ENCODE results near the gene MYO15A. TPM values are rescaled to one million over a fixed set of nuclear protein-coding genes. Genes with fewer than 3 reads are reported as not detected.

The MYO15A gene
- polyA plus RNA-seq, 3 donors, result 0.31 to 4.4 (median 0.56) TPM

DNA sequence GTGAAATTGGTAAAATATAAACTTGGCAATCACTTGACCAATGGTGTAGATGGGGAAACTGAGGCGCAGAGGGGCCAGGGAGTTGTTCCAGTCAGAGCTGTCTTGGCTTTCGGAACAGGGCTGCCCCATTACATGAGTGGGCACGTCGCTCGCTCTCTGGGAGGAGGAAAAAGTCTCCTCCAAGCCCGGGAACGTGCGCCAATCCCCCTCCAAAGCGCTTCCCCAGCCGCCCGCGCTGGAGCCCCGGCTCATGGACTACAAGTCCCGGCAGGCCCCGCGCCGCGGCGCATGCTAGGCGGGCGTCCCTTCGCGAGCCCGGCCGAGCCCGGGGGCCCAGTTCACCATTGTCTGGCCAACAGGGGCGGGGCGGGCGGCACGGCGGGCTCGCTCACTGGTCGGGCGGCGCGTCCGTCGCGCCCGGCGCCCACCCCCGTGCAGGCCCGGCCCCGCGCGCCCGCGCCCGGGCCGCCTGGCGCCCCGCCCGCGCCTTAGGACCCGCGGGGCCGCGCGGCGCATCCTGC is 116.6 kb downstream of the MYO15A start, which contains the start of gene LLGL1:
Gene LLGL1, plus strand, starts transcription at position 515 of the 521 bp plus-strand sequence. CDS start 48 bp downstream, outside the sequence.
- H3K4me2 ChIP-seq (replicated peaks; ENCODE audit: extremely low read depth, low read length, poor library complexity, severe bottlenecking), result peak within 1 kb of the TSS; percentile 92
- peak; percentile 91 to 94 (median 91) for DNase-seq
- Mint-ChIP-seq H3K36me3 (no peaks in the 10 kb centered on the region), H3K9me3 (peaks cover 0 to 2% (median 0%) of the 10 kb centered on the region in 7 donors), H3K27me3 (ENCODE audit: low read depth in 3 of 3) (peaks cover 3 to 9% (median 5%) of the 10 kb centered on the region in 3 donors), H3K4me3 (peak within 1 kb of the TSS; percentile 91 to 99), H3K27ac (peak within 1 kb of the TSS; percentile 6 to 93 (median 69)), H3K4me1 (peaks cover 23% of the 10 kb centered on the region)
- intact Hi-C loops (cut with micrococcal nuclease), result no loop called here
- H3K9me3 ChIP-seq (replicated peaks in 1 of 2; ENCODE audit: control insufficient read depth in 1 of 2, insufficient read depth in 1 of 2, low read length in 2 of 2), result no peaks in the 10 kb centered on the region
- H3K36me3 ChIP-seq (replicated peaks in 1 of 2; ENCODE audit: control insufficient read depth in 1 of 2, insufficient read depth in 2 of 2, low read length in 2 of 2), result no peaks in the 10 kb centered on the region
- peak within 1 kb of the TSS; percentile 92 for H2AFZ ChIP-seq (ENCODE audit: insufficient read depth, low read depth, low read length, poor library complexity, severe bottlenecking)
- H3K27me3 ChIP-seq (ENCODE audit: control insufficient read depth in 2 of 2, insufficient read depth in 2 of 2, low read length in 2 of 2), result no peaks in the 10 kb centered on the region
- peaks cover 13 to 17% of the 10 kb centered on the region in 2 donors for H3K4me1 ChIP-seq (ENCODE audit: control insufficient read depth in 1 of 2, insufficient read depth in 2 of 2, low read length in 2 of 2)
- TF ChIP-seq, protein P1, sequence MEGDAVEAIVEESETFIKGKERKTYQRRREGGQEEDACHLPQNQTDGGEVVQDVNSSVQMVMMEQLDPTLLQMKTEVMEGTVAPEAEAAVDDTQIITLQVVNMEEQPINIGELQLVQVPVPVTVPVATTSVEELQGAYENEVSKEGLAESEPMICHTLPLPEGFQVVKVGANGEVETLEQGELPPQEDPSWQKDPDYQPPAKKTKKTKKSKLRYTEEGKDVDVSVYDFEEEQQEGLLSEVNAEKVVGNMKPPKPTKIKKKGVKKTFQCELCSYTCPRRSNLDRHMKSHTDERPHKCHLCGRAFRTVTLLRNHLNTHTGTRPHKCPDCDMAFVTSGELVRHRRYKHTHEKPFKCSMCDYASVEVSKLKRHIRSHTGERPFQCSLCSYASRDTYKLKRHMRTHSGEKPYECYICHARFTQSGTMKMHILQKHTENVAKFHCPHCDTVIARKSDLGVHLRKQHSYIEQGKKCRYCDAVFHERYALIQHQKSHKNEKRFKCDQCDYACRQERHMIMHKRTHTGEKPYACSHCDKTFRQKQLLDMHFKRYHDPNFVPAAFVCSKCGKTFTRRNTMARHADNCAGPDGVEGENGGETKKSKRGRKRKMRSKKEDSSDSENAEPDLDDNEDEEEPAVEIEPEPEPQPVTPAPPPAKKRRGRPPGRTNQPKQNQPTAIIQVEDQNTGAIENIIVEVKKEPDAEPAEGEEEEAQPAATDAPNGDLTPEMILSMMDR (IDR thresholded peaks at IDR 0.05), result no peak
- peak within 1 kb of the TSS; percentile 65 for H3K9ac ChIP-seq (ENCODE audit: insufficient read depth, low read length, poor library complexity, severe bottlenecking)
- peak within 1 kb of the TSS; percentile 12 to 53 for H3K27ac ChIP-seq (ENCODE audit: low read depth in 1 of 2, low read length in 2 of 2)
- peaks cover 3% of the 10 kb centered on the region for H4K20me1 ChIP-seq (ENCODE audit: insufficient read depth, low read length)
- under 1% methylated on average over 60 of the region's 60 CpGs for WGBS (ENCODE audit: insufficient coverage)
- peak within 1 kb of the TSS; percentile 47 to 86 (median 64) for H3K4me3 ChIP-seq (replicated peaks in 1 of 3; ENCODE audit: low read depth in 2 of 3, low read length in 3 of 3)
- no peaks in the 10 kb centered on the region for H3K79me2 ChIP-seq (ENCODE audit: insufficient read depth, low read length)

DNA sequence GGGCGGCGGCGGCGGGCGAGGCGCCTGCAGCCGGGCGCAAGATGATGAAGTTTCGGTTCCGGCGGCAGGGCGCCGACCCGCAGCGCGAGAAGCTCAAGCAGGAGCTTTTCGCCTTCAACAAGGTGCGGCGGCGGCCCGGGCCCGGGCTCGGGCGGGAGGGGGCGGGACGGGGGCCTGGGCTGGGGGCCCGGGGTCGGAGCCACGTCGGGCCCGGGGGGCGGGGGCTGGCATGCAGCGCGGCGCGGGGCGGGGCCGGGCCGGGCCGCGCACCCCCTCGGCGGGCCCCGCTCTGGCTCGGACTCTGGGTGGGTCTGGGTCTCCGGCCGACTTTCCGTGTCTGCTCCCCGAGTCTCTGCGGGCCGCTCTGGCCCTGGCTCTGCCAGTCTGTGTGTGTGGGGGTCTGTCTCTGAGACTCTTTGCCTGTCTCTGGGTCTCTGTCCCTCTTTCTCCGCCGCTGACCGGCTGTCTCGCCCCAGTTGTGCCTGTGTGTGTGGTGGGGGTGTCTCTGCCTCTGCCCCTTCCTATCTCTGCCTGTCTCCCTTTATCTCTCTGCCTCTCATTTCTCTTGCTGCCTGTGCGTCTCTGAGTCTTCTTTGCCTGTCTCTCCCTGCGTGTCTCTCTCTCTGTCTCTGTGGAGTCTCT is 117.2 kb downstream of the MYO15A start:
- peaks cover 0 to 2% (median 0%) of the 10 kb centered on the region in 7 donors for H3K9me3 Mint-ChIP-seq
- peak overlapping the region; percentile 92 for H2AFZ ChIP-seq (ENCODE audit: insufficient read depth, low read depth, low read length, poor library complexity, severe bottlenecking)
- no peak for DNase-seq
- H3K4me2 ChIP-seq (replicated peaks; ENCODE audit: extremely low read depth, low read length, poor library complexity, severe bottlenecking), result peak overlapping the region; percentile 92
- H3K27ac ChIP-seq (ENCODE audit: low read depth in 1 of 2, low read length in 2 of 2), result peak overlapping the region; percentile 12 to 53
- peaks cover 3% of the 10 kb centered on the region for H4K20me1 ChIP-seq (ENCODE audit: insufficient read depth, low read length)
- under 1% methylated on average over 49 of the region's 57 CpGs for WGBS (ENCODE audit: insufficient coverage)
- H3K27me3 Mint-ChIP-seq (ENCODE audit: low read depth in 3 of 3), result peaks cover 3 to 9% (median 5%) of the 10 kb centered on the region in 3 donors
- H3K4me1 ChIP-seq (ENCODE audit: control insufficient read depth in 1 of 2, insufficient read depth in 2 of 2, low read length in 2 of 2), result peaks cover 13 to 17% of the 10 kb centered on the region in 2 donors
- H3K79me2 ChIP-seq (ENCODE audit: insufficient read depth, low read length), result no peaks in the 10 kb centered on the region
- no peaks in the 10 kb centered on the region for H3K36me3 ChIP-seq (replicated peaks in 1 of 2; ENCODE audit: control insufficient read depth in 1 of 2, insufficient read depth in 2 of 2, low read length in 2 of 2)
- H3K4me3 Mint-ChIP-seq, result peak overlapping the region; percentile 91 to 99
- intact Hi-C loops (cut with micrococcal nuclease), result no loop called here
- H3K27ac Mint-ChIP-seq, result peak overlapping the region; percentile 6 to 93 (median 69)
- H3K9me3 ChIP-seq (replicated peaks in 1 of 2; ENCODE audit: control insufficient read depth in 1 of 2, insufficient read depth in 1 of 2, low read length in 2 of 2), result no peaks in the 10 kb centered on the region
- H3K36me3 Mint-ChIP-seq, result no peaks in the 10 kb centered on the region
- H3K4me1 Mint-ChIP-seq, result peaks cover 23% of the 10 kb centered on the region
- TF ChIP-seq, protein P1 (IDR thresholded peaks at IDR 0.05), result no peak
- no peaks in the 10 kb centered on the region for H3K27me3 ChIP-seq (ENCODE audit: control insufficient read depth in 2 of 2, insufficient read depth in 2 of 2, low read length in 2 of 2)
- peak overlapping the region; percentile 47 to 86 (median 64) for H3K4me3 ChIP-seq (replicated peaks in 1 of 3; ENCODE audit: low read depth in 2 of 3, low read length in 3 of 3)
- peak overlapping the region; percentile 65 for H3K9ac ChIP-seq (ENCODE audit: insufficient read depth, low read length, poor library complexity, severe bottlenecking)

Measured in CD14-positive monocyte (primary cell).